GM18505 (cell line): Measurements from ENCODE around the gene SETD5.
"Not testable (repeated sequence)": the region's sequence is repeated elsewhere in the genome, so short reads cannot be mapped to it uniquely, and the experiment has no call there.

Source experiments
- ATAC-seq: cut with Tn5 transposase; IDR thresholded peaks from one replicate; pipeline ENCODE4 v1.9.1; 2021; ENCODE audit not compliant: unreplicated experiment
- POLR2A ChIP-seq: IDR thresholded peaks from 4 replicates; pipeline ENCODE4 v1.6.1; 2011; ENCODE audit warnings: borderline replicate concordance; ENCODE audit not compliant: insufficient read depth, insufficient read length; ENCODE audit errors: extremely low read depth

Gene SETD5

GRCh38 chr3:9480265-9480664 is 82.8 kb downstream of the SETD5 start:
- TF ChIP-seq POLR2A = no peak
- no peak for ATAC-seq

DNA sequence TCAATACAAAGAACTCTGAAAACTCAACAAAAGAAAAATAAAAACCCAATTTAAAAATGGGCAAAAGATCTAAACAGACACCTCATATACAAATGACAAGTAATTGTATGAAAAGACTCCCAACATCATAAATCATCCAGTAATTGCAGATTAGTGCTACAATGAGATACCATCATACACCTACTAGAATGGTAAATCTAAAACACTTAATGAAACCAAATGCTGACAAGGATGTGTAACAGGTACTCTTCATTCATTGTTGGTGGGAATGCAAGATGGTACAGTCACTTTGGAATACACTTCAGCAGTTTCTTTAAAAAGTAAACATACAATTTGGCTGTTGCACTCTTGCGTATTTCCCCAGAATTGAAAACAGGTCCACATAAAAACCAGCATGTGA is 87.8 kb downstream of the SETD5 start:
- TF ChIP-seq POLR2A = no peak
- no peak for ATAC-seq

- no peak for TF ChIP-seq POLR2A
These were observed 94.1 kb downstream of the SETD5 start for GRCh38 chr3:9491506-9491905.

DNA sequence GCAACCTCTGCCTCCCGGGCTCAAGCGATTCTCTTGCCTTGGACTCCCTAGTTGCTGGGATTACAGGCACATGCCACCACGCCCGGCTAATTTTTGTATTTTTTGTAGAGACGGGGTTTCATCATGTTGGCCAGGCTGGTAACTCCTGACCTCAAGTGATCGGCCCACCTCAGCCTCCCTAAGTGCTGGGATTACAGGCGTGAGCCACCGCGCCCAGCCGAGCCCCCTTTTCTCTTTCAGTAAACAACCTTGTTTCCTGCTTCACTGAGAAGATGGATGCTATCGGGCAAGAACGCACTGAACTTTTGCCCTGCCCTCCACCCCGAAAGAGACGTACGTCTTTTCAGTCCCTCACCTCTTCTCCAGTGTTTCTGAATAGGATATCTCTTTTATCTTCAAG is 96.6 kb downstream of the SETD5 start:
- not testable (repeated sequence) for ATAC-seq

More at GRCh38 chr3:9491506-9491905, 94.1 kb downstream of the SETD5 start:
- no peak for ATAC-seq

DNA sequence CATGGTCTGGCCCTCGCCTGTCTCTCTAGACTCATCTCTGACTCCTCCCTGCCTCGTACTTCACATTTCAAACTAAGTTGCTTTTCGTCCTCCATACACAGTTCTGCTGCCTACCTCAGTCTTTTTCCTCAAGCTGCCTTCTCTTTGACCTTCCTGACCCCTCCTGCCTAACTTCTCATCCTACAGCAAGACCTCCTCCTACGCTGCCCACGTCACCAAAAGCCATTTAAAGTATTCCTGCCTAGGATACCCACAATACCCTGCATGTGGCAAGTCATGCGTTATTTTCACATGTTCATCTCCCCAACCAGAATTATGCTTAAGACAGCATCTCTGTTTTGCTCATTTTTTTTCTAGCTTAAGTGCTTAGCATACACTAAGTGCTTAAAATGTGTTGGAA is 99.5 kb downstream of the SETD5 start:
- TF ChIP-seq POLR2A = no peak
- ATAC-seq = no peak

DNA sequence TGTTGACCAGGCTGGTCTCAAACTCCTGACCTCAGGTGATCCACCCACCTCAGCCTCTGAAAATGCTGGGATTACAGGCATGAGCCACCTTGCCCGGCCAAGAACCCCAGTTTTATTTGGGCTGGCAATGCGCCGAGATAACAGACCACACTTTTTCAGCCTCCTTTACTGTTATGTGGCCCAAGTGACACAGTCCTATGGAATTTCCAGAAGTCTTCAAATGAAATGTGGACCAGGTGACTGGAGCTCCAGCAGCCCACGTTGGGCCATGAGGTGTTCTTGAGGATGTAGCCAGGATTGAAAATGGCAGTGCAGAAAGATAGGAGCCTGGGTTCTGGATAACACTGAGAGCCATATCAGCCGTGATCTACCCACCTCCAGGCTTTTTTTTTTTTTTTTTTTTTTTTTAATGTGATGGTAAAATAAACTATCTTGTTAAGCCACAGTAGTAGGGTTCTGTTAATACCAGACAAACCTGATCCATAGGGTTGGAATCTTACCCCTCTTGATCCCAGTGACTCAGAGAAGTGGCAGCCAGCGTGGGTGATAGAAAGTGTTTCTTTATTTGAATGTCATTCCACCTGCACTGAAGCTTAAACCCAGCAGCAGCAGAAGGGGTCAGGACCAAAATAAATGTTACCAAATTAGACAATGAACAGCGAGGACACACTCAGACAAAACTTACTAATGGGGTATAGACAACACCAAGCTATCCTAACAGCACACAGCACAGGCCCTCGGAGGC is 100.6 kb downstream of the SETD5 start:
- ATAC-seq = no peak
- no peak for TF ChIP-seq POLR2A

- no peak for TF ChIP-seq POLR2A
- ATAC-seq = no peak
These were observed 101.4 kb downstream of the SETD5 start for GRCh38 chr3:9498781-9499180.

GRCh38 chr3:9499455-9500107 is 102.2 kb downstream of the SETD5 start:
- no peak for TF ChIP-seq POLR2A
- ATAC-seq = no peak

- ATAC-seq = peak; percentile 73
- no peak for TF ChIP-seq POLR2A
These were observed 103.0 kb downstream of the SETD5 start for GRCh38 chr3:9500108-9501050.

GRCh38 chr3:9501226-9501625 is 103.8 kb downstream of the SETD5 start:
- TF ChIP-seq POLR2A = no peak
- no peak for ATAC-seq

- no peak for ATAC-seq
- no peak for TF ChIP-seq POLR2A
These were observed 105.9 kb downstream of the SETD5 start for GRCh38 chr3:9503283-9503682.

DNA sequence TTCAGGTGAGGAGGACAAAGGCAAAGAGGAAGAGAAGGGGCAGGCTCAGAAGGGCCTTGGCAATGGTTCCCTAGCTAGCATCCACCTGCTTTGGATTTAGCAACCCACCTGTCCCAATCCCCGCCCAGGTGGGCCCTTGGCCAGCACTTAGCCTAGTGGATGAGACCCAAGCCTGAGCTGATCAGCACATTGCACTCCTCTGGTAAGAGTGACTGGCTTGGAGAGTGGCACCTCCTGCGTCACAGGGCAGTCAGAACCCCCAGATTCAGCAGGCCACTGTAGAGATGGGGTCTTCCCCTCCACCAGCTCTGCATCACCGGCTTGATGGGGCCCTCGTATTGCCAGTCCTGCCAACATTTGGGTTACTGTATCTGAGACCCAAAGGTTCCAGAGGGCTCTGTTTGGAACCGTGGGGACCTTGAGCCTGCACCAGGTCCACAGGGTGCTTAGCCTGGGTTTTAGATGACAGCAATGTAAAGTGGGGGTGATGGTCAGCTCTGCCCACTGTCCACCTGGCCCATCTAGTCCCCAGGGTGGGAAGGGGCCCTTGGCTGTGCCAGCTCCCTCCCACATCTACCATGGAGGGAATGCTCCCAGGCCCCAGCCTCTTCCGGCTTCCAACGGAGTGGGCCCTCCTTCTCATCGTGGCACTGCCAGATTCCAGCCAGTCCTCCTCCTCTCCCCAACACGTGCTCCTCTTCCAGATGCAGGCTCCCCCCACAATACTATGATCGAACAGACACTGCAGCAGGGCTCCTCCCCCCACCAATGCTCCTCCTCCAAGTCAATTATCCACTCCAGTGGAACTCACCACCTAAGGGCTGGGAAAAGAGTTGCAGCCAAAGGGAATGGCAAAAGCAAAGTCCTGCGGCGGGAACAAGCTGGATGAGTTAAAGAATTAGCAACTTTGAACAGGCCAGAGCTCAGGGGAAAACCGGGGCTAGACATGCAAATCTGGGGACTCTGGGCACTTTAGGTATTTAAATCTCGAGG is 110.5 kb downstream of the SETD5 start:
- no peak for ATAC-seq
- TF ChIP-seq POLR2A = no peak
